CD4-positive, CD25-positive, alpha-beta regulatory T cell (primary cell): Measurements from ENCODE around the gene FAF2. TPM values are rescaled to one million over a fixed set of nuclear protein-coding genes. Genes with fewer than 3 reads are reported as not detected.
"Not testable (repeated sequence)": the region's sequence is repeated elsewhere in the genome, so short reads cannot be mapped to it uniquely, and the experiment has no call there.

Experiments
- ATAC-seq, 2 donors: fragments of 150-1000 bp; cut with Tn5 transposase; one replicate each; pipeline ENCODE4 v1.10.0; 2021; ENCODE audit warnings: low read depth in 2 of 2, moderate number of reproducible peaks in 2 of 2, moderate library complexity in 1 of 2
- DNase-seq, 3 donors: peaks; one replicate each; pipeline versions ENCODE4 v3.0.0 to v3.0.0-alpha.2; 2012 to 2022; ENCODE audit warnings: mixed read lengths in 1 of 3
- H3K27ac ChIP-seq: one replicate; pipeline ENCODE4 v1.7.0; 2013; ENCODE audit warnings: mild to moderate bottlenecking, low read length; ENCODE audit not compliant: insufficient read depth, poor library complexity, severe bottlenecking
- H3K27me3 ChIP-seq: one replicate; pipeline ENCODE4 v1.7.0; 2013; ENCODE audit warnings: low read length; ENCODE audit not compliant: control insufficient read depth, insufficient read depth
- H3K36me3 ChIP-seq: one replicate; pipeline ENCODE4 v1.7.0; 2013; ENCODE audit warnings: mild to moderate bottlenecking, low read length, moderate library complexity; ENCODE audit not compliant: control insufficient read depth, insufficient read depth
- H3K4me1 ChIP-seq: 2 replicates; pipeline ENCODE4 v1.7.0; 2013; ENCODE audit warnings: mild to moderate bottlenecking, low read length; ENCODE audit not compliant: insufficient read depth, control insufficient read depth, poor library complexity, severe bottlenecking
- H3K4me3 ChIP-seq: one replicate; pipeline ENCODE4 v1.7.0; 2013; ENCODE audit warnings: low read depth, mild to moderate bottlenecking, low read length, moderate library complexity
- H3K9me3 ChIP-seq, 2 experiments: 1 replicate in 1 of 2; 2 replicates in 1 of 2; pipeline ENCODE4 v1.7.0; 2013; ENCODE audit warnings: low read length in 2 of 2, mild to moderate bottlenecking in 1 of 2, moderate library complexity in 1 of 2; ENCODE audit not compliant: control insufficient read depth in 2 of 2
- H3K27ac Mint-ChIP-seq, 3 donors: one replicate each; pipeline ENCODE4 v1.8.0; 2020 to 2022; ENCODE audit warnings: mild to moderate bottlenecking in 3 of 3, mixed read lengths in 3 of 3, moderate library complexity in 2 of 3
- H3K27me3 Mint-ChIP-seq: one replicate; pipeline ENCODE4 v1.8.0; 2022; ENCODE audit warnings: mild to moderate bottlenecking, mixed read lengths
- H3K36me3 Mint-ChIP-seq: one replicate; pipeline ENCODE4 v1.8.0; 2020; ENCODE audit warnings: mixed read lengths
- H3K4me1 Mint-ChIP-seq, 4 donors: one replicate each; pipeline ENCODE4 v1.8.0; 2020 to 2022; ENCODE audit warnings: mixed read lengths in 4 of 4, mild to moderate bottlenecking in 1 of 4
- H3K4me3 Mint-ChIP-seq, 4 donors: one replicate each; pipeline ENCODE4 v1.8.0; 2020 to 2022; ENCODE audit warnings: mild to moderate bottlenecking in 4 of 4, mixed read lengths in 4 of 4, moderate library complexity in 3 of 4
- H3K9me3 Mint-ChIP-seq, 7 donors: one replicate each; pipeline ENCODE4 v1.8.0; 2020 to 2022; ENCODE audit warnings: mixed read lengths in 7 of 7, mild to moderate bottlenecking in 3 of 7, moderate library complexity in 2 of 7
- polyA plus RNA-seq, 4 donors: library from polyadenylated mRNA; unstranded; fragments of 300-500 nt; fragmentation: Illumina TruSeq; gene quantifications; one replicate each; pipeline ENCODE4 v1.2.3, GENCODE V29; 2021
- total RNA-seq: library from RNA; stranded (reverse); gene quantifications from one replicate; pipeline ENCODE4 v1.2.3, GENCODE V29; 2022

The FAF2 gene
- total and polyA plus RNA-seq, 5 donors from 2014 or later = 8.8 to 31.8 (median 14.4) TPM

DNA sequence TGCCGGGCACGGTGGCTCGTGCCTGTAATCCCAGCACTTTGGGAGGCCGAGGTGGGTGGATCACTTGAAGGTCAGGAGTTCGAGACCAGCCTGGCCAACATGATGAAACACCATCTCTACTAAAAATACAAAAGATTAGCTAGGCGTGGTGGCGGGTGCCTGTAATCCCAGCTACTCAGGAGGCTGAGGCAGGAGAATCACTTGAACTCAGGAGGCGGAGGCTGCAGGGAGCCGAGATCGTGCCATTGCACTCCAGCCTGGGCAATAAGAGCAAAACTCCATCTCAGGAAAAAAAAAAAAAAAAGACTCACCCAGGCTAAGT, 40.0 kb upstream of the FAF2 start:
- H3K36me3 ChIP-seq = peaks cover 36% of the 10 kb centered on the region
- DNase-seq, H3K27me3 Mint-ChIP-seq, H3K27me3 ChIP-seq, H3K4me1 ChIP-seq, H3K9me3 ChIP-seq, H3K9me3 Mint-ChIP-seq, H3K4me3 Mint-ChIP-seq, H3K4me3 ChIP-seq, H3K27ac Mint-ChIP-seq, ATAC-seq, H3K27ac ChIP-seq: not testable (repeated sequence)
- Mint-ChIP-seq H3K4me1 (peaks cover 0 to 21% (median 10%) of the 10 kb centered on the region in 4 donors), H3K36me3 (peaks cover 26% of the 10 kb centered on the region)

DNA sequence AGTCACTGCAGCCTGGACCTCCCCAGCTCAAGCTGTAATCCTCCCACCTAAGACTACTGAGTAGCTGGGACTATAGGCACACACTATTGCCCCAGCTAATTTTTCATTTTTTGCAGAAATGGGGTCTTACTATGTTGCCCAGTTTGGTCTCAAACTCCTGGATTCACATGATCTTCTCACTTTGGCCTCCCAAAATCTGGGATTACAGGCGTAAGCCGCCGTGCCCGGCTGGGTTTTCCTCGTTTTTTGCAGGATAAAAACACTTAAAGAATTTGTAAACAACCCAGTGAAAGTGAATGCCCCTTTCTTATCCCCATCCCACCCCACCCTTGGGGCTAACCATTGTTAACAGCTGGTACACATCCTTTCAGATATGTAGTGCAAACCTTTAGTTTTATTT, 39.6 kb upstream of the FAF2 start:
- Histone ChIP-seq H3K4me1 (peaks cover under 1% of the 10 kb centered on the region), H3K27ac (no peak overlapping the region), H3K9me3 (no peaks in the 10 kb centered on the region), H3K36me3 (peaks cover 36% of the 10 kb centered on the region), H3K4me3 (no peak overlapping the region), H3K27me3 (no peaks in the 10 kb centered on the region)
- Mint-ChIP-seq H3K4me3 (no peak overlapping the region), H3K4me1 (peaks cover 0 to 25% (median 10%) of the 10 kb centered on the region in 4 donors), H3K27ac (no peak overlapping the region), H3K36me3 (peaks cover 26% of the 10 kb centered on the region), H3K27me3 (no peaks in the 10 kb centered on the region), H3K9me3 (no peaks in the 10 kb centered on the region)
- no peak for DNase-seq
- no peak for ATAC-seq

DNA sequence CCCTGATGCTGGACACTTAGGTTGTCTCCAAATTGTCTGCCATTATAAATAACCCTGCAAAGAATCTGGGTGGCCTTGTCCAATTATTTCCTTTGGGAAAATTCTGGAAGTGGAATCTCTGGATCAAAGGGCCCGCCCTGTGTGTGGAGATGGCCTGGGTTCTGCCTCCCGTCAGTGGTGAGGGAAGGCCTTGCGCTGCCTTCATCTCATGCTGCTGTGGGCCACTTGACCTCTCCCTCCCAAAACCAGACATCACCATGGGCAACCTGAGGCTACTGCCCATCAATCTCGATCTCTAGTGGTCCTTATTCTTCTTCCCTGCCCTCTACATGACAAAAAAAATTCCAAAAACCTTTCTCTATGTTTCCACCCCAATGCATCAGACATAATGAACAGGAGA, 38.4 kb upstream of the FAF2 start:
- Mint-ChIP-seq H3K27ac (no peak overlapping the region), H3K9me3 (no peaks in the 10 kb centered on the region), H3K36me3 (peaks cover 26% of the 10 kb centered on the region), H3K4me1 (peaks cover 4 to 37% (median 19%) of the 10 kb centered on the region in 4 donors), H3K27me3 (no peaks in the 10 kb centered on the region), H3K4me3 (no peak overlapping the region)
- DNase-seq = no peak
- Histone ChIP-seq H3K9me3 (no peaks in the 10 kb centered on the region), H3K4me3 (no peak overlapping the region), H3K4me1 (peaks cover 11% of the 10 kb centered on the region), H3K27ac (no peak overlapping the region), H3K36me3 (peaks cover 34% of the 10 kb centered on the region), H3K27me3 (no peaks in the 10 kb centered on the region)
- no peak for ATAC-seq

DNA sequence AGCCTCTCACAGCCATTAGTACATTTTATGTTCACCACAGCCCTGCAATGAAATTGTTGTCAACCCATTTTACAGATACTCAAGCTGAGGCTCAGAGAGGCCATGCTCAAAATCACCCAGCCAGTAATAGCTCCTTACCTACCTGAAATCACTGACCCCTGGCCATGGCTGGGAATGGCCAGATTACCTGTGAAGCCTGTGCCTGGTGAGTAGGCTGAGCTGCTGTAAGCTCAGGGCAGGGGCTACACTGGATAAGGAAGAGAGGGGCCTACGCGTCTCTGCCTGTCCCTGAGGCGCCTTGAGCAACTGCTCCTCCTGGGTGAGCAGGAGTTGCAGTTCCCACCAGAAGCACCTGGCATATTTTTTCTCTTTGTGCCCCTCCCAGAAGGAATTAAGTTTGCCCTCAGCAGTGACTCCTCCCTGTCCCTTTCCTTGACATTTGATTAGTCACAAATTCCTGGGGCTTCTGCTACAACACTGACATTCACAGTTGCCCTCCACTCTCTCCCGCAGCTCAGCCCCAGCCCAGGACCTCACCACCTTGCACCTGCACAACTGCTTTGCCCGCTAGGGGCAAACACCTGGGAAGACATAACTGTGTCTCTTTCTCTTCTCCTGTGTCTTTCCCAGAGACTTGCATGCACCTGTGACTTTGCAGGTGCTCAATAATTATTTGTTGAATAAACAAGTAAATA, 37.6 kb upstream of the FAF2 start:
- Mint-ChIP-seq H3K4me3 (peak overlapping the region in 1 of 4 donors; percentile 68), H3K4me1 (peaks cover 11 to 46% (median 26%) of the 10 kb centered on the region in 4 donors), H3K36me3 (peaks cover 23% of the 10 kb centered on the region), H3K27me3 (no peaks in the 10 kb centered on the region), H3K9me3 (no peaks in the 10 kb centered on the region), H3K27ac (no peak overlapping the region)
- H3K27me3 ChIP-seq = no peaks in the 10 kb centered on the region
- H3K4me1 ChIP-seq = peaks cover 19% of the 10 kb centered on the region
- H3K4me3 ChIP-seq = no peak overlapping the region
- ATAC-seq (no peak), DNase-seq (no peak)
- no peak overlapping the region for H3K27ac ChIP-seq
- no peaks in the 10 kb centered on the region for H3K9me3 ChIP-seq
- peaks cover 31% of the 10 kb centered on the region for H3K36me3 ChIP-seq

DNA sequence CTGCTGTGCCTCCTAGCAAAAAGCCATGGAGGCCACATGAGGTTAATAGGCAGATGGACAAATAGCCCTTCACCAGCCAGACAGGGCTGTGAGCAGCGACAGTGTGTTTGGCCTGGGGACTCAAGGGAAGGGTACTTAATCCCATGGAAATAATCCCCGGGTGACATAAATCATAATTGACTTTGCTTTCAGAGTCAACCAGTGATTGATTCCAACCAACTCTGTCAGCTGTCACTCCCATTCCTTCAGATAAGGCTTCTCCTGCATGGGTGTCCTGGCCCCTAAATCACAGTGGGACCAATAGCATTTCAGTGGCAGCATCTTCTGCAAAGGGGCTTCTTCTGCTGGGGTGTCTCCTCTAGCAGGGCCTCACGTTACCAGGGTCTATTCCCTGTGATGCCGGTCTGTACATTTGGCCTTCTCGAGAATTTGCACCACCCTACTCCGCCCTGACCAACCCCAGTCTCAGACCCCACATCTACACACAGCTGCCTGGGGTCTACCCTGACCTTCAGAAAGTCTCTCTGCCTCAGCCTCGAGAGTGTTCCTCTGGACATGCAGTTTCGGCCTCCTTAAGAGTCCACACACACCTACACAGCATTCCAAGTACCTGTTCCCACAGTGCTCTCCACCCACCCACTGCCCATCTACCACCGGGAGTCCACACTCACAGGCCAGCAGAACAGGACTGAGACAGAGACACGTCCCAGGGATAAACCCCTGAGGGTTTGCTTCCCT, 35.5 kb upstream of the FAF2 start:
- Mint-ChIP-seq H3K4me3 (peak overlapping the region in 3 of 4 donors; percentile 9 to 97 (median 88)), H3K9me3 (no peaks in the 10 kb centered on the region), H3K27me3 (no peaks in the 10 kb centered on the region), H3K36me3 (peaks cover 15% of the 10 kb centered on the region), H3K4me1 (peaks cover 12 to 55% (median 27%) of the 10 kb centered on the region in 4 donors), H3K27ac (peak overlapping the region in 2 of 3 donors; percentile 83 to 92)
- ATAC-seq = no peak
- Histone ChIP-seq H3K27ac (no peak overlapping the region), H3K4me1 (peaks cover 31% of the 10 kb centered on the region), H3K4me3 (no peak overlapping the region), H3K27me3 (no peaks in the 10 kb centered on the region), H3K36me3 (peaks cover 18% of the 10 kb centered on the region), H3K9me3 (no peaks in the 10 kb centered on the region)
- no peak for DNase-seq

DNA sequence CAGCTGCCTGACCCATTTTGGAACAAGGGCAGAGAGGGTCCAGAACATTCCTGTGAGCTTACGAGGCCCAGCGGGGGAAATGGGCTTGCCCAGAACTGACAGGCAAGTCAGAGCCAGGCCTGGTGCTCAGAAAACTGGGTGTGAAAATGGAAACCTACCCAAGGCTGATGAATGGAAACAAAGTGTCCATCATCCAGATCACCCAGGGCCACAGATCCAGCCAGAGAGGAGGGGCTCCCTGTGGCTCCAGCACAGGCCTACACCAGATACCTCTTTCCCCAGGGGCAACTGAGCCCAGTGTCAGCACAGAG, 35.0 kb upstream of the FAF2 start:
- Histone ChIP-seq H3K4me1 (peaks cover 31% of the 10 kb centered on the region), H3K27ac (no peak overlapping the region), H3K9me3 (no peaks in the 10 kb centered on the region), H3K27me3 (no peaks in the 10 kb centered on the region), H3K4me3 (no peak overlapping the region), H3K36me3 (peaks cover 13% of the 10 kb centered on the region)
- Mint-ChIP-seq H3K4me3 (peak overlapping the region in 3 of 4 donors; percentile 19 to 97 (median 88)), H3K27me3 (peaks cover 4% of the 10 kb centered on the region), H3K9me3 (no peaks in the 10 kb centered on the region), H3K27ac (peak overlapping the region in 2 of 3 donors; percentile 65 to 92), H3K36me3 (peaks cover 15% of the 10 kb centered on the region), H3K4me1 (peaks cover 12 to 55% (median 27%) of the 10 kb centered on the region in 4 donors)
- DNase-seq = no peak
- no peak for ATAC-seq

DNA sequence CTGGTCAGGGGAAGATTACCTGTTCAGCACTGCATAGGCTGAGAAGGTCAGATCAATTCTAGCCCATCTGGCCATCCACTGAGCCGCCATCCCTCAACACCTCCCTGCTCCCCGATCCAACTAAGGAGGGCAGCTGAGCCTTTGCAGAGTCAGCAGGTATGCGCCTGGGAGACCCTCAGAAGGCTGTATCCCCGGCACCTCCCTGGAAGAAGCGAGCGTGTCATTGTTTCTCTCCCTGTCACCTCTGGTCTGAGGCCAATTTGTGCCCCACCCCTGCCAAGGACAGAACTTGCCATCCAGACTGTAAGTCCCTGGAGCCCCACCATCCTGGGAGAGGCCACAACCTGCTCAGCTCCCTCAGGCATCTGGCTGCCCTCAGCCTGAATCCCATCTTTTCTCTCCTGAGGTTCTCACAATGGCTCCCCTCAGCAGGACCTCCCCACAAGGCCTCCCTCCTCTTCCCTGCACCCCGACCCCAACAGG, 34.4 kb upstream of the FAF2 start:
- Histone ChIP-seq H3K4me1 (peaks cover 31% of the 10 kb centered on the region), H3K4me3 (no peak overlapping the region), H3K9me3 (no peaks in the 10 kb centered on the region), H3K27me3 (no peaks in the 10 kb centered on the region), H3K36me3 (peaks cover 8% of the 10 kb centered on the region), H3K27ac (no peak overlapping the region)
- peak overlapping the region in 3 of 4 donors; percentile 73 to 97 (median 91) for H3K4me3 Mint-ChIP-seq
- no peak for DNase-seq
- no peaks in the 10 kb centered on the region for H3K9me3 Mint-ChIP-seq
- ATAC-seq = no peak
- H3K4me1 Mint-ChIP-seq = peaks cover 12 to 55% (median 27%) of the 10 kb centered on the region in 4 donors
- H3K27ac Mint-ChIP-seq = peak overlapping the region; percentile 11 to 92 (median 26)
- peaks cover 7% of the 10 kb centered on the region for H3K27me3 Mint-ChIP-seq
- H3K36me3 Mint-ChIP-seq = peaks cover 15% of the 10 kb centered on the region
